Measurements from ENCODE around the gene ACAP2.

The ACAP2 gene

DNA sequence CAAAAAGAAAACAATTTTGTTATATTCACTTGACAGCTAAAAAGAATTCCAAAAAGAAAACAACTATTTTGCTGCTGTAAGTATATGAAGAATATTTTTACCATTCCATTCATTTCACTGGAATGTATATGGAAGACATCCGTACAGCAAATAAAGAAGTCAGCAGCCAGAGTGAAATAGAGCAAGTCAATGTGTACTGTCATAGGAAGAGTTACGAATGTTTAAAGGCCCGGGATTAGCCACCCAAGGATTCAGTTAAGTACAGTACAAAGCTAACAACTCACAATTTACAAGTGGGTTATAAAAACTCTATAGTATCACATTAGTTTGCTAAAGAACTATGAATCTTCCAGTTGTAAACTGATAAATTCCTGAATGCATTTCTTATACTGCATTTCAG lies 157.4 kb downstream of the ACAP2 start:
- no peak for DNase-seq

GRCh38 chr3:195284842-195285241 lies 158.0 kb downstream of the ACAP2 start:
- DNase-seq = no peak

GRCh38 chr3:195282961-195283360 lies 159.9 kb downstream of the ACAP2 start:
- DNase-seq = no peak

- no peak for DNase-seq
Measured at GRCh38 chr3:195274259-195274966, 168.4 kb downstream of the ACAP2 start.

- peak; percentile 95 for DNase-seq
Measured at GRCh38 chr3:195271410-195272243, 171.2 kb downstream of the ACAP2 start.

GRCh38 chr3:195270817-195271409 lies 171.9 kb downstream of the ACAP2 start, which contains the start of gene XXYLT1:
XXYLT1 (minus strand) TSS chr3:195271159; CDS start chr3:195271058, 101 bp downstream.
- peak; percentile 98 for DNase-seq

DNA sequence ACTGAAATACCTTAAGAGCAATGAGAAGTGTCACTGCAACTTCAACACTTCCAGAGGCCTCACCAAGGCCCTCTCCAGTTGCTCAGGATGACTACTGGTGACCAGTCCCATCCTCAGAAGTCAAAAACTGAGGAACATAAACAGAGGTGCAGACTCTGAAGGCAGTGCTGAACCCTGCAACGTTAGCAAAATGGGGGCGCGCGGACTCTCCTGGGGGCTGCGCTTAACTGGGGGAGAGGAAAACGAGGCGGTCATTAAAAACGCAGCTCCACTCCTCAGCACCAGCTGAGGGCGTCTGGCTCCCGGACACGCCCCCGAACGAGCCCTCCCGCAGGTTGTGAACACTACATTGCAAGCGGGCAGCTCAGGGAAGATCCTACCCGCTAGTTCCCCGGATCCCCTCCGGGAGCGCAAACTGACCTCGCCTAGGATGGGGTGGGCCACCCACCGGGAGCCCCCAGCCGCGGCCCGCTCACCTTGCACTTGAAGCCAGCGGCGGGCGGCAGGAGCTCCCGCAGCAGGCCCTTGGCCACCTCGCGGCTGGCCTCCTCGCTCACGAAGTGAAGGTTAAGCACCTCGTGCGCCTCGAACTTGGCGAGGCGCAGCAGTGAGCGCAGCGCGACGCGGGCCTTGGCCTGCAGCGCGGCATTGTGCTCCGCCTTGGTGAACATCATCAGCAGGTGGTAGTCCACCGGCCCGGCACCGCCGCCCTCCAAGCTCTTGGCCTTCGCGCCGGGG lies 172.6 kb downstream of the ACAP2 start:
- peak; percentile 80 for DNase-seq

GRCh38 chr3:195269375-195270078 lies 173.3 kb downstream of the ACAP2 start:
- no peak for DNase-seq

DNA sequence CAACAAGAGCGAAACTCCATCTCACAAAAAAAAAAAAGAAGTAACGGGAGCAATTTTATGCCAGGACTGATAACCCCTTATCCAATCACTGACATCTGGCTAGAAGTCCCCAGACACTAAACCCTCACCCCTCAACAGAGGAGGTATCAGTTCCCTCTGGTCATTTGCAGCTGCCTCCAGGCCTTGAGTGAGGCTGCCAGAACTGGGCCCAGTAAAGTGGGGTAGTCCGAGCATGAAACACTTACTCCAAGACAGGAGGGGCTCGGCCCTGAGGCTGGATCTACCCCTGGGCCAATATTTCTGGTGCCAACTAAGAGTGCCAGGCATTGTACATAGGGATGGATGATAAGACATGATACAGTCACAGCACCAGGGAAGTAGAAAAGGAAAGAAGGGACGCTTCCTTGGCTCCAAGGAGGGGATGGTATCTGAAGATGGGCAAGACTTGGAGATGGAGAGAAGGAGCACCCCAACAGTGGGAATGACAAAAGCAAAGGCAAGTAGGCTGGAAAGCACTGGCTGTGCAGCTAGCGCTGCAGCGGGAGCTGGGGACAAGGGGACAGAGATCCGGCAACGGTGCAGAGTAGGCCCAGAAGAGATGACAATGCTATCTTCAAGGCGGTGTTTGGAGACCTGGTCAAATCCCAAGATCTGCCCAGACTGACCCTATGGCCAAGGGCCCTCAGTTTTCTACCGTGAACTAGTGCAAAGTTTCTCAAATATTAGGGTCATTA lies 174.1 kb downstream of the ACAP2 start:
- no peak for DNase-seq

DNA sequence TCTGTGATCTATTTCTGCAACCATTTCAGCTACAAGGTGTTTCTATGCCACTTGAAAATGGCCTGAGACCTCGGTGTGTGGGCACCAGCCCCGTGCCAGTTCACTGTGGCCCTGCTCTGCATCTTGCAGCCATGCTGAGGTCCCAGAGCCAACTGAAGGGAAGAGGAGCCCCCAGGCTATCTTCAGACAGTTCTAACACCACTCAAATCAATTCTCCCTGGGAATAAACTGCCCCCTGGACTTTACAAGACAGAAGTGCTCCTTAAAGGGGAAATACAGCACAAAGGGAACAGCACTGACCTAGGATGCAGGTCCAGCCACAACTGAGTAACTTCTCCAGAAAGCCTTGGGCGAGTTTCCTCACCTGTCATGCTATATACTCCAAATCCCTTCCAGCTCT lies 175.7 kb downstream of the ACAP2 start:
- DNase-seq = no peak

GRCh38 chr3:195266428-195266827 lies 176.4 kb downstream of the ACAP2 start:
- no peak for DNase-seq

GRCh38 chr3:195265363-195265976 lies 177.3 kb downstream of the ACAP2 start:
- no peak for DNase-seq

GRCh38 chr3:195263925-195264600 lies 178.8 kb downstream of the ACAP2 start:
- no peak for DNase-seq

DNA sequence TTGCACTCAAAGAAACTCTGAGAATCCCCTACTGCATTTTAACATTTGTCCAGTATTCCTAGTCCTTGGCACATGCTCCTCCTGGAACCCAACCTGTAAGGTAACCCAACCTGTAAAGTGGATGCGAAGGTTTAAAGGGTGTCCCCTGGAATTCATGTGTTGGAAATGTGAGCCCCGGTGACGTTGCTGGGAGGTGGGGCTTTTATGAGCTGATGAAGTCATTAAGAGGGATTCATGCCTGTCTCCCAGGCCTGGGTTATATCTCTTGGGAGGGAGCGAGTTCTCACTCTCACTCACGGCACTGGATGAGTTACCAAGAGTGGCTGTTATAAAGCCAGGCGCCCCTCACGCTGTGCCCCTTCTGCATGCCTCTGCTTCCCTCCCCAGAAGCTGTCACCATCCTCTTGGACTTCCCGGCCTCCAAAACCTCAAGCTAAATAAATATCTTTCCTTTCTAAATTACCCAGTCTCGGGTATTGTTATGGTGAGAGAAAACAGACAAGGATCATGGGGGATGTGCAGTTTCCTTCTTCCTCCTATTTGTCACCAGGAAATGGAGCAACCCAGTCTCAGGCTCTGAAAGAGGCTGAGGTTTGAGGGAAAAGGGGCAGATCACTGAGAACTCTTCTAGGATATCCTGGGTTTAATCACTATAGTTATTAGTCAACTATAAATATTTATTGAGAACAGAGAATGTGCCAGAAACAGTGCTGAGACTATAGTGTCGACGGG lies 179.5 kb downstream of the ACAP2 start:
- no peak for DNase-seq

GRCh38 chr3:195261925-195262324 lies 180.9 kb downstream of the ACAP2 start:
- no peak for DNase-seq

- peak; percentile 76 for DNase-seq
Measured at GRCh38 chr3:195260280-195260905, 182.4 kb downstream of the ACAP2 start.

- DNase-seq = peak; percentile 93
Measured at GRCh38 chr3:195259475-195260279, 183.1 kb downstream of the ACAP2 start.

- DNase-seq = no peak
Measured at GRCh38 chr3:195259154-195259474, 183.7 kb downstream of the ACAP2 start.

Measured in NCI-H82 (cell line).